IPS DF 4.7 (cell line): ENCODE results near the gene TLR2.

ENCODE experiments used
- DNase-seq: peaks from one replicate; pipeline ENCODE4 v3.0.0-alpha.2; 2013; ENCODE audit warnings: low spot score; ENCODE audit errors: extremely low read depth

Gene TLR2

DNA sequence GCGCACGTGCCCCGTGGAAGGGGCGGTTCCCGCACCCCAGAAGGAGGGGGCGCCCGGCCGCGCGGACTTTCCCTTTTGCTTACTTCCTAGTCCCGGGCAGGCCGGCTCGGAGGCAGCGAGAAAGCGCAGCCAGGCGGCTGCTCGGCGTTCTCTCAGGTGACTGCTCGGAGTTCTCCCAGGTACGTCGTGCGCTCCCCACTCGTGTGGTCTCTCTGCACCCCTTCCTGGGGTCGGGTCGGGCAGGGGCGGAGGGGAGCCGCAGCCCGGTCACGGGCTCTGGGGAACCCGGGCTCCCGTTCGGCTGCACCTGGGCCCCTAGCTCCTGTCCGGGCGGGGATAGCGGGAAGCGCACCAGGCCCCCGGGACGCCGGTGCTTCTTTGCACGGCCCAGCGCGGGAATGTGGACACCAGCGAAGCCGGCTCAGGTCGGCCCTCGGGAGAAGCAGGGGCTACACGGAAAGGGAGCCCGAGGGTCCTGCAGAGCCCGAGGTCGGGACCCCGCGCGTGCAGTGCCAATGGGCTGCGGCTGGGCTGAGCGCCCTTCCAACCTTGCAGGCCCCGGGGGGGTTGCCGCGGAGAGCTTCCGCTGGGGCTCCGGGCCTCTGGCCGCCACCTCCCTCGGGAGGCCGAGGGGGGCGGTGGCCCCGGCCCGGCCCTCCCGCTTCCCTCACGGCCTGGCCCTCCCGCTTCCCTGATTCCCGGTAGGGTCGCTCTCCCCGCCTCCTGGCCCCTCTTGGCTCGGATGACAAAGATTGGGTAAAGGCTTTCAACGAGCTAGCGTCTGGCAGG is at the start of gene TLR2:
TSS of gene TLR2 (plus strand) at position 99 of the 789 bp plus-strand sequence. CDS start 18,628 bp downstream, outside the sequence.
- DNase-seq = no peak

- no peak for DNase-seq
Measured at GRCh38 chr4:153634738-153635353, 49.2 kb upstream of the TLR2 start.

DNA sequence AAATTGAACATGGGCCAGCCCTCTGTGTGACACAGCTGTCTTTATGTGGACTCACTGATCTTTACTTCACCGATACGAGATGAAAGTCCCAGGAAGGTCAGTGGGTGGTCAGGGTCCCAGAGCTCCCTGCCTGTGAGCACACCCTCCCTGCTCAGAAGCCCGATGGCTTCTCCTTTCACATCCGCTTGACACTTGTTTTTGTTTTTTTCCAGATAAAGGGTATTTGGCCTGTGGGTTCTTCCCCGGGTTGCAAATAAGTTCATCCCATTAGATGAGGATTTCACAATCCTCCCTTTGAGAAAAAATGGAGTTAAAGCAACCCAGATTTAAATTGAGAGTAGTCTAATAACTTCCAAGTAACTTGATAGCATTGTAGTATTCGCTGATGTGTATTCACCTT is 48.2 kb upstream of the TLR2 start:
- no peak for DNase-seq

DNA sequence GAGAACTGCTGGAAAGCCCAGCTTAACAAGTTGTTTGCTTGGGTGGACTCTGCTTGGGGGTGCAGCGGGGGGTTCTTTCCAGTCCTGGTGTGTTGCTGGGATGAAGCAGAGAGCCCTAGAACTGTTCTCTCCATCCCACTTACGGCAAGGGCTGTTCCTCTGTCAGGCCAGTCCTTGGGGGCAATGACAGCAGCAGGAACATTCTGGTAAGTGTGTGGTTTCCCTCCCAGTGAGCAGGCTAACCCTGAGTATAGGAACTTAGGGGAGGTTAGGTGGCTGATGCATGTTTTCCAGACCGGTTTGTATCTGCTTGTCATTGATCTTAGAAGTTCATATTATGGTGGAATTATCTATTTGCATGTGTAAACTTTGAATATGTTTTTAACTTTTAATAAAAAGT is 46.9 kb upstream of the TLR2 start:
- DNase-seq = no peak

GRCh38 chr4:153638011-153638410 is 46.1 kb upstream of the TLR2 start:
- DNase-seq = no peak

- no peak for DNase-seq
Measured at GRCh38 chr4:153638999-153639398, 45.1 kb upstream of the TLR2 start.

DNA sequence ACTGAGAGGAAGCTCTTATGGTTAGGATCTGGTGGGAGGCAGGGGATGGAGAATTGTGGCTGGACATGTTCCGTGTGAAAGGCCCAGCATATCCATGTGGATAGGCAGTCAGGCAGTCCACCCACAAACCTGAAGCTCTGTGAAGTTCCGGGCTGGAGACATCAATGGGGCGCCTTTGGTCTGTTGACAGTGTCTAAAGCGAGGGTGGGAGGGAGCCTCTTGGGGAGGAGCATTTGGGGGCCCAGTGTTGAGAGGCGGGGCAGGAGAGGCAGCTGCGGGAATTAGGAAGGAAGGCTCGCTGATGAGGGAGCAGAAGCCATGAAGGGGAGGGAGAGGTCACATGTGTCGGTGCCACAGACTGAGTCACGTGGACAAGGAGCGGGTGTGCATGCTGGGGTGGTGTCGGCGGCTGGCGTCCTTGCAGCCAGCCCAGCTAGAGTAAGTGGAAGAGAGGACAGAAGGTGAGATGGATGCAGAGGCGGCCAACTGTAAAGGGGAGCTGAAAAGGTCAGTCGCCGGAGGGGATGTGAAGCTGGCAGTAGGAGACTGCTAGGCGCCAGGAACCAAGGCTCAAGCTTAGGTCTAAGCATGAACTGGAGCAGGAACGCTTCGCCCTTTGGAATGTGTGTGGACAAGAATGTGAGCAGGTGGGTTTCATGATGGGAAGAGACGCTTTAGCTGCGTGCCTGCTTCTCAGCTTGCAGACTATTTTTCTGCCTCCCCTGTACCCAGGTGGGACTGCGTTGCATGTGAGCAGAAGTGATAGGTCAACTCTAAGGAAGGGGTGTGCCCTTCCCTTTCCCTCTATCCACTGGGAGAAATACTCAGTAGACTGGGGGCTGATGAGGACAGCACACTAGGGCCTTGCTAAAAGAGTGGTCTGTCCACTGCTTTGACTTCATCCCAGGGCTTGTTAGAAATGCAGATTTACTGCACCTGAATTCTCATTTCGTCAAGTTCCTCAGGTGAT is 44.0 kb upstream of the TLR2 start:
- DNase-seq = no peak

DNA sequence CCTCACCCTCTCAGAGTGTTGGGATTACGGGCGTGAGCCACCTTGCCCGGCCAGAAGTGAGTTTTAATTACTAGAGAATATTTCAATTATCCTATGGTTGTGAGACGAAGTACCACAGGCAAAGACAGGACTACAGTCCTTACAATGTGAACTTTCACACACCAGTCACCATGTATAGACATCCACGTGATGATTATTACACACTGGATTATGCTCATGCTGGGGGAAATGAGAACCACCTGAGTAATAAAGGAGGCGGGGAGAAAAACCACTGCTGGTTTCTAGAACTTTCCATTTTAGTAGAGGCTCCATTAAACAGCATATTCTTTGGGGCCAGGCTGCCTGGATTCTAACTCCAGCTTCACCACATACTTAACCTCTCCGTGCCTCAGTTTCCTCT is 42.5 kb upstream of the TLR2 start:
- no peak for DNase-seq

GRCh38 chr4:153643406-153644383 is 40.4 kb upstream of the TLR2 start:
- DNase-seq = no peak

GRCh38 chr4:153645183-153645582 is 38.9 kb upstream of the TLR2 start:
- DNase-seq = no peak

- no peak for DNase-seq
Measured at GRCh38 chr4:153646261-153646660, 37.8 kb upstream of the TLR2 start.

DNA sequence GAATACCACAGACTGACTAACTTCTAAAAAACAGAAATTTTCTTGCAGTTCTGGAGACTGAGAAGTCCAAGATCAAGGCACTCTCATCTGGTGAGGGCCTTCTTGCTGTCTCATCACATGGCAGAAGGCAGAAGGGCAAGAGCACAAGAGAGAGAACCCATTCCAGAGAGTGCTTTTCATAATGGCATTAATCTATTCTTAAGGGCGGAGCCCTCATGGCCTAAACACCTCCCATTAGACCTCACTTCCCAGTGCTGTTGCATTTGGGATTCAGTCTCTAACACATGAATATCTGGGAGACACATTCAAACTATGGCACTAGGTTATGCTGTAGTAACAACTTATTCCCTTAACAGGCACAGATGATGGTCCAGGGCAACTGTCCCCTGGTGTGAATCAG is 37.1 kb upstream of the TLR2 start:
- no peak for DNase-seq

DNA sequence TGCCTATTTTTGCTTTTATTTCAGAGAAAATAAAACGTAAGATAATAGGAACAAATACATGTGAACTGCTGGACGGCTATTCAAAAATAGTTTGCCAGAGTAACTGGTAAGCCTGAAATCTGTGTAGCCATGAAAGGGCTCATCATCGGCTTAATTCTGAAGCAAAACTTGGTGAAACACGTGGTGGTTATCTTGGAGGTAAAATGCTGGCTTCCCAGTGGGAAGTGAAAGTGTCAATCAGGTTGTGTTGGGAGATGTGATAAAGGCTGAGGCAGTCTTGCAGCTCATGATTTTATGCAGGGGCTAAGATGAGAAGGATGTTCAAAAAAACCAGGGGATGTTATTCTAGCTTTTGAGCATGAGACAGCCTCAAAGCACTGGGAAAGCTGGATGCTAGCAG is 36.1 kb upstream of the TLR2 start:
- DNase-seq = no peak

DNA sequence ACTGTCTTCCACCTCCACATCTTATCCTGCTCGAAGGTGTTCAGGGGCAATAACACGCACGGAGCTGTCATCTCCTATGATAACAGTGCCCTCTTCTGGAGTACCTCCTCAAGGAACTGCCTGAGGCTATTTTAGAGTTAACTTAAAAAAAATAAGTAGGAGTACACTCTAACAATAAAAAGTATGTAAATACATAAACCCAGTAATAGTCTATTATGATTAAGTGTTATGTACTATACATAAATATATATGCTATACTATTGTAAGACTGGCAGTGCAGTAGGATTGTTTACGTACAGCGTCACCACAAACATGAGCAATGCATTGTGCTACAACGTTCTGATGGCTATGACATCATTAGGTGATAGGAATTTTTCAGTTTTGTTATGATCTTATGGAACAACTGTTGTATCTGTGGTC is 34.5 kb upstream of the TLR2 start:
- DNase-seq = no peak

DNA sequence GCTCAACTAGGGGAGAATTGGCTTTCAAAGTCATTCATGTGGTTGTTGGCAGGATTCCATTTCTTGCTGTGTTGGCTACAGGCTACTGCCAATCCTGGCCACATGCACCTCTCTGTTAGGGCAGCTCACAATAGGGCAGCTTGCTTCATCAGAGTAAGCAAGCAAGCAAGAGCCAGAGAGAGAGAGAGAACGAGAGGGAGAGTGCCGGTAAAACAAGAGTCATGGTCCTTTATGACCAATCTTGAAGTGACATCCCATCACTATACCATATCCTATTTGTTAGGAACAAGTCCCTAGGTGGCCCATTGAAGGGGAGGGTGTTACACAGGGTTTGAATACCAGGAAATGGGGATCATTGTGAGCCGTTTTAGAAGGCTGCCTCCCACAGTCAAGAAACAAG is 33.0 kb upstream of the TLR2 start:
- DNase-seq = no peak

DNA sequence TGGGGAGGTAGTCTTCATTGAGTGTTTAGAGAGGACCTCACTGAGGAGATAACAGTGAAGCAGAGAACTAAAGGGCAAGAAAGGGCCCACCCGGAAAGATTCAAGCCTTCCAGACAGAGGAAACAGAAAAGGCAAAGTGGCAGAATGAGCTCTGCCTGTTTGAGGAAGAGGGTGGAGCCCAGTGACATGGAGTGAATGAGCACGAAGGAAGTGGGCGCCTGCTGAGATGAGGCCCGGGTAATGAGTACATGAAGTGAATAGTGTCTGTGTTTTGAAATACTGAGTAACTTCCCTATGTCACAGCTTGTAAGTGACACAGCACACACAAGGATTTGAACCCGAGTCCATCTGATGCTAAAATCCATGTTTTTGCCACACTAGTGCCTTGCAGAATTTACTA is 32.5 kb upstream of the TLR2 start:
- no peak for DNase-seq

GRCh38 chr4:153652051-153652784 is 31.9 kb upstream of the TLR2 start:
- no peak for DNase-seq

- no peak for DNase-seq
Measured at GRCh38 chr4:153655002-153655541, 29.0 kb upstream of the TLR2 start.

- no peak for DNase-seq
Measured at GRCh38 chr4:153655928-153656327, 28.2 kb upstream of the TLR2 start.
